Right lobe of liver (tissue), 6 donors: Measurements from ENCODE around the gene BRINP3. TPM values are rescaled to one million over a fixed set of nuclear protein-coding genes. Genes with fewer than 3 reads are reported as not detected.

Source experiments
- ATAC-seq, 4 donors: fragments of 200-7000 bp; cut with Tn5 transposase; one replicate each; pipeline ENCODE4 v1.9.1; 2020; ENCODE audit warnings: mild to moderate bottlenecking in 4 of 4, moderate library complexity in 4 of 4
- DNase-seq, 3 donors: peaks; one replicate each; pipeline ENCODE4 v3.0.0-alpha.2; 2020
- H3K27ac ChIP-seq, 3 donors: fragments of 200-600 bp; one replicate each; pipeline ENCODE4 v1.8.0; 2022
- H3K27me3 ChIP-seq, 2 donors: fragments of 200-600 bp; one replicate each; pipeline ENCODE4 v1.8.0; 2022
- H3K36me3 ChIP-seq, 4 donors: fragments of 200-600 bp; sonication (generic) in 1 of 4; one replicate each; pipeline versions ENCODE4 v1.5.1 to v1.8.0; 2017 to 2022; ENCODE audit warnings: control low read depth in 1 of 4
- H3K4me1 ChIP-seq, 4 donors: fragments of 200-600 bp; sonication (generic) in 1 of 4; one replicate each; pipeline versions ENCODE4 v1.5.1 to v1.8.0; 2017 to 2022; ENCODE audit warnings: control low read depth in 1 of 4
- H3K4me3 ChIP-seq, 3 donors: fragments of 200-600 bp; one replicate each; pipeline ENCODE4 v1.8.0; 2022
- H3K9me3 ChIP-seq, 4 donors: fragments of 200-600 bp; sonication (generic) in 1 of 4; one replicate each; pipeline versions ENCODE4 v1.5.1 to v1.8.0; 2017 to 2022; ENCODE audit warnings: control low read depth in 1 of 4
- CTCF ChIP-seq, 4 donors: fragments of 200-600 bp in 3 of 4; fragments of 450-650 bp in 1 of 4; IDR thresholded peaks; one replicate each; pipeline versions ENCODE4 v1.5.1 to v1.8.0; 2016 to 2022; ENCODE audit warnings: antibody characterized with exemption in 4 of 4, mild to moderate bottlenecking in 2 of 4
- POLR2A ChIP-seq: fragments of 450-650 bp; IDR thresholded peaks from one replicate; pipeline ENCODE4 v1.6.1; 2017; ENCODE audit warnings: antibody characterized with exemption, mild to moderate bottlenecking
- WGBS: methylation state at CpG from one replicate; pipeline ENCODE4 v1.1.6; 2018; ENCODE audit warnings: low coverage, low lambda C conversion rate; ENCODE audit not compliant: insufficient coverage; ENCODE audit errors: missing lambda C conversion rate; 5-methylcytosine and 5-hydroxymethylcytosine counted together
- intact Hi-C, 2 donors: fragments of 100-400 bp; cut with DNase I; formaldehyde crosslinking; loops; one replicate each; pipeline versions ENCODE4 v1.11.2 to v1.14.1; 2022
- total RNA-seq, 6 experiments: library from RNA; depleted of rRNA in 2 of 6; stranded (reverse); fragments of >200 nt in 2 of 6; fragmentation: NEBNext Ultra II Directional in 3 of 6; extraction: Animal tissue kit (Norgen Biotek cat#: 25700) in 3 of 6; gene quantifications; one replicate each; pipeline versions ENCODE4 v1.1.0 to v1.2.4, GENCODE V29; 2016 to 2023
- donor health status: DM: no; HTN: yes; CAD: no.
- donor health status: DM: no; HTN: no; CAD: no.
- donor health status: DM: no; HTN: no; CAD: no.
- donor health status: DM: no; HTN: yes; CAD: no.
- donor health status: DM: no; HTN: yes; CAD: no.

The BRINP3 gene
- total RNA-seq, 6 experiments from 2014 or later = not detected

- DNase-seq (no peak), ATAC-seq (no peak)
- WGBS = 0% methylated on average over 1 of the region's 1 CpG
- Histone ChIP-seq H3K27ac (no peak overlapping the region), H3K4me3 (no peak overlapping the region), H3K36me3 (no peaks in the 10 kb centered on the region), H3K9me3 (no peaks in the 10 kb centered on the region), H3K27me3 (no peaks in the 10 kb centered on the region), H3K4me1 (no peaks in the 10 kb centered on the region)
- intact Hi-C loops = no loop called here
- TF ChIP-seq POLR2A (no peak), CTCF (IDR thresholded peaks at IDR 0.05) (no peak)
Measured at GRCh38 chr1:190183588-190183987, 294.1 kb downstream of the BRINP3 start.

GRCh38 chr1:190179817-190180216 is 297.8 kb downstream of the BRINP3 start:
- intact Hi-C loops = no loop called here
- no peaks in the 10 kb centered on the region for H3K4me1 ChIP-seq
- TF ChIP-seq POLR2A (no peak), CTCF (IDR thresholded peaks at IDR 0.05) (no peak)
- no peak for ATAC-seq
- no peak for DNase-seq
- 15% methylated on average over 3 of the region's 3 CpGs for WGBS
- no peaks in the 10 kb centered on the region for H3K9me3 ChIP-seq
- no peaks in the 10 kb centered on the region for H3K27me3 ChIP-seq
- no peaks in the 10 kb centered on the region for H3K36me3 ChIP-seq
- H3K4me3 ChIP-seq = no peak overlapping the region
- no peak overlapping the region for H3K27ac ChIP-seq

GRCh38 chr1:190178827-190179226 is 298.8 kb downstream of the BRINP3 start:
- Histone ChIP-seq H3K36me3 (no peaks in the 10 kb centered on the region), H3K27me3 (no peaks in the 10 kb centered on the region), H3K4me3 (no peak overlapping the region), H3K27ac (no peak overlapping the region), H3K4me1 (no peaks in the 10 kb centered on the region), H3K9me3 (no peaks in the 10 kb centered on the region)
- intact Hi-C loops = no loop called here
- WGBS = 53% methylated on average over 2 of the region's 2 CpGs
- DNase-seq (no peak), ATAC-seq (no peak)
- TF ChIP-seq CTCF (IDR thresholded peaks at IDR 0.05) (no peak), POLR2A (no peak)

- WGBS = 38% methylated on average over 2 of the region's 2 CpGs
- no peaks in the 10 kb centered on the region for H3K36me3 ChIP-seq
- H3K27me3 ChIP-seq = no peaks in the 10 kb centered on the region
- intact Hi-C loops = no loop called here
- H3K4me3 ChIP-seq = no peak overlapping the region
- H3K9me3 ChIP-seq = no peaks in the 10 kb centered on the region
- no peaks in the 10 kb centered on the region for H3K4me1 ChIP-seq
- no peak overlapping the region for H3K27ac ChIP-seq
- TF ChIP-seq POLR2A (no peak), CTCF (IDR thresholded peaks at IDR 0.05) (no peak)
- DNase-seq = no peak
- no peak for ATAC-seq
Measured at GRCh38 chr1:190177555-190177954, 300.1 kb downstream of the BRINP3 start.

GRCh38 chr1:190176776-190177175 is 300.9 kb downstream of the BRINP3 start:
- intact Hi-C loops = no loop called here
- no peak overlapping the region for H3K27ac ChIP-seq
- DNase-seq (no peak), ATAC-seq (no peak)
- no peaks in the 10 kb centered on the region for H3K36me3 ChIP-seq
- no peak for TF ChIP-seq CTCF (IDR thresholded peaks at IDR 0.05)
- no peak for TF ChIP-seq POLR2A
- H3K9me3 ChIP-seq = no peaks in the 10 kb centered on the region
- no peak overlapping the region for H3K4me3 ChIP-seq
- no peaks in the 10 kb centered on the region for H3K4me1 ChIP-seq
- no peaks in the 10 kb centered on the region for H3K27me3 ChIP-seq
